ENCODE data around the gene REV3L.
"Not testable (repeated sequence)": the region's sequence is repeated elsewhere in the genome, so short reads cannot be mapped to it uniquely, and the experiment has no call there.

The REV3L gene

DNA sequence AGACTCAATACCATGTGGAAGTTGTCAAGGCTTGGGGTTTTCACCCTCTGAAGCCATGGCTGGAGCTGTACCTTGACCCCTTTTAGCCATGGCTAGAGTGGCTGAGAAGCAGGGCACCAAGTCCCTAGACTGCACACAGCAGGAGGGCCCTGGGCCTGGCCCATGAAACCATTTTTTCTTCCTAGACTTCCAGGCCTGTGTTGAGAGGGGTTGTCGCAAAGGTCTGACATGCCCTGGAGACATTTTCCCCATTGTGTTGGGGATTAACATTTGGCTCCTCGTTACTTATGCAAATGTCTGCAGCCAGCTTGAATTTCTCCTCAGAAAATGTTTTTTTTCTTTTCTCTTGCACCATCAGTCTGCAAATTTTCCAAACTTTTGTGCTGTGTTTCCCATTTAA is 199.3 kb downstream of the REV3L start:
- no peak for DNase-seq

- DNase-seq = no peak
These were observed 200.5 kb downstream of the REV3L start for GRCh38 chr6:111282515-111282914.

GRCh38 chr6:111280445-111280955 is 202.5 kb downstream of the REV3L start:
- no peak for DNase-seq

DNA sequence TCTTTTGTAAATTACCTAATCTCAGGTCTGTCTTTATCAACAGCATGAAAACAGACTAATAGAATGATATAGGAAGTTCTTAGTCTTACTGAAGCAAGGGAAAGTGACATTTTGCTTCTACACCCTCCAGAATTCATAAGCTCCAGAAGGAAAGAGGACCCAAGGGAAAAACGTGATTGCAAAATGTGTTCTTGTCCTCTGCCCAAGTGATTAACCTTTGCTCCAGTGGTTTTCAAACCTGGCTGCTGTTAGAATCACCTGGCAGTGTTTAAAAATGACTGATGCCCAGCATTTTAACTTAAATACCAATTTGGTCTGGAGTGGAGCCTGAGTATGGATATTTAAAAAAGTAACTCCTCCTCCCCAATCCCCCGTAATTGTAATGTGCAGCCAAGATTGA is 204.3 kb downstream of the REV3L start:
- no peak for DNase-seq

- DNase-seq = no peak
These were observed 205.2 kb downstream of the REV3L start for GRCh38 chr6:111277819-111278218.

- no peak for DNase-seq
These were observed 206.3 kb downstream of the REV3L start for GRCh38 chr6:111276736-111277135.

GRCh38 chr6:111276335-111276734 is 206.7 kb downstream of the REV3L start:
- no peak for DNase-seq

- DNase-seq = no peak
These were observed 208.3 kb downstream of the REV3L start for GRCh38 chr6:111274593-111275217.

DNA sequence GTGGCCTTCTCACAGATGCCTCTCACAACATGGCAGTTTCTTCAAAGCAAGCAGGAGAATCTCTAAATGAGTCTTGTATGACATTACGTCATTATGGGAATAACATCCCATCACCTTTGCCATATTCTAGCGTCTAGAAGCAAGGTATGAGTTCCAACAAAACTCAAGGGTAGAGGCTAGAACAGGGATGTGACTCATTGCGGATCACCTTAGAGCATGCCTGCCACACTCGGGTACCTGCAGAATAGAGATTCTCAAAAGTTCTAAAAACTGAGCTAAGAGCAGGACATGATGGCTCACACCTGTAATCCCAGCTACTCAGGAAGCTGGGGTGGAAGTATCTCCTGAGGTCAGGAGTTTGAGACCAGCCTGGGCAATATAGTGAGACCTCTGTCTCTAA is 212.9 kb downstream of the REV3L start:
- no peak for DNase-seq

GRCh38 chr6:111269401-111269970 is 213.5 kb downstream of the REV3L start:
- DNase-seq = no peak

DNA sequence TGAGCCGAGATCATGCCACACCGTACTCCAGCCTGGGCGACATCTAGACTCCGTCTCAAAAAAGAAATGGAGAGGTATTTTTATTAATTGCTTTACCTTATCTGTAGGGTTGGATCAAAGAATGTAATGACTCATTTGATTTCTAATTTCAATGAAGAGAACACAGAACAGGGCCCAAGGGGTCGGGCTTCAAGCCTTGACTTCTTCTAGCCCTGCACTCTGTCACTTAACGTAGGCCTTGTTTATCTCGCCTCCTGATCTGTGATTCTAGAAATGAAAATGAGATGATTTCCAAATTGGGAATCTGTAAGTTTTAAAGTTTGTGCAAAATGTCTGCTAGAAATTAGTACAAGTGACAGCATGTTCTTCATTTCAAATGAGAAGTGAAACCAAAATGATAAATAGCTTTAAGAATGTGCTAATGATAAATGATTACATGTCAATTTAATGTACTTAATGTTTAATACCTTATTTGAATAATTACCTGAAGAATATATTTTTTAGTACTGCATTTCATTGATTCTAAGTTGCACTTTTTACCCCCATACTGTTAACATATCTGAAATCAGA is 215.2 kb downstream of the REV3L start:
- DNase-seq = no peak

- DNase-seq = no peak
These were observed 216.7 kb downstream of the REV3L start for GRCh38 chr6:111266276-111266675.

DNA sequence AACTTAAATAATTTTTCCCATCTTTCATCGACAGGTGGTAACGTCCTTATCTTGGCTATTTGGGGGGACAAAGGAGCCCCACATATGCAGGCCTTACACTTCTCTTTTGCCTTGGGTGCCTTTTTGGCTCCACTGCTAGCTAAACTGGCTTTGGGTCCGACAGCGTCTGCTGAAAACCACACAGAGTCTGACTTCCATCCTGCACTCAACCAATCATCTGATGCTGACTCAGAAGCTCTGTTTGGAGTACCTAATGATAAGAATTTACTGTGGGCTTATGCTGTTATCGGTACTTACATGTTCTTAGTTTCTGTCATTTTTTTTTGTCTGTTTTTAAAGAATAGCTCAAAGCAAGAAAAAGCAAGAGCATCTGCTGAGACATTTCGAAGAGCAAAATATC is 217.2 kb downstream of the REV3L start:
- no peak for DNase-seq

GRCh38 chr6:111263837-111264236 is 219.2 kb downstream of the REV3L start:
- no peak for DNase-seq

GRCh38 chr6:111260570-111261298 is 222.3 kb downstream of the REV3L start:
- DNase-seq = no peak

- DNase-seq = peak; percentile 99
These were observed 223.8 kb downstream of the REV3L start for GRCh38 chr6:111259089-111259831.

DNA sequence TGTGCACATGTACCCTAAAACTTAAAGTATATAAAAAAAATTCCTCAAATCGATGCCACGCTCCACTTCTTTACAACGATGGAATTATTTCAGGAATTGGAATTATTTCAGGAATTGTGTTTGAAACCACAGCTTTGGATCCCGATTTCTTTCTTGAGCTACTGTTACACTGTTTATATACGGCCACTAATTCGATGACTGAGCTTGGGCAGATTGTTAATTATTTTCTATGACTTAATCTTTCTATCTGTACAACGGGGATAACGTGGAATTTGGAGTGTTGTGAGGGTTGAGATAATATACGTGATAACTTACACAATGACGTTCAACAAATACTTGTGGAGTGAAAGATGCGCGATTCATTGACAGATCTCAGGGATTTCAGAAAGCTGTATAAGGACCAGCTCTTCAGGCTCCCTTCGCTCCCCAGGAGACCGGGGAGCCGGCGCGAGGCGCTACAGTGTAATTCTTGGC is 224.4 kb downstream of the REV3L start:
- DNase-seq = no peak

DNA sequence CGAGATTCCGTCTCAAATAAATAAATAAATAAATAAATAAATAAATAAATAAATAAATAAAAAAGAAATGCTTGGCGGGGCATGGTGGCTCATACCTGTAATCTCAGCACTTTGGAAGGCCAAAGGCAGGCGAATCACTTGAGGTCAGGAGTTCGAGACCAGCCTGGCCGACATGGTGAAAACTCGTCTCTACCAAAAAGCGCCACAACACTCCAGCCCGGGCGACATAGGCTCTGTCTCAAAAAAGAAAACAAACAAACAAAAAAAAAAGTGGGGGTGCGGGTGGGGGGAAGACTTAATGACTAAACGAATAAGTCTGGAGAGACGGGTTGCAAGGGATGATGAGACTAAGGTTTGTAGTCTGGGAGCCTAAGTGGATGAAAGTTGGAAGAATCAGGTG is 225.0 kb downstream of the REV3L start:
- DNase-seq = no peak

GRCh38 chr6:111256646-111257045 is 226.4 kb downstream of the REV3L start:
- DNase-seq = no peak

GRCh38 chr6:111255838-111256237 is 227.2 kb downstream of the REV3L start:
- not testable (repeated sequence) for DNase-seq

GRCh38 chr6:111254779-111255166 is 228.2 kb downstream of the REV3L start:
- DNase-seq = no peak

DNA sequence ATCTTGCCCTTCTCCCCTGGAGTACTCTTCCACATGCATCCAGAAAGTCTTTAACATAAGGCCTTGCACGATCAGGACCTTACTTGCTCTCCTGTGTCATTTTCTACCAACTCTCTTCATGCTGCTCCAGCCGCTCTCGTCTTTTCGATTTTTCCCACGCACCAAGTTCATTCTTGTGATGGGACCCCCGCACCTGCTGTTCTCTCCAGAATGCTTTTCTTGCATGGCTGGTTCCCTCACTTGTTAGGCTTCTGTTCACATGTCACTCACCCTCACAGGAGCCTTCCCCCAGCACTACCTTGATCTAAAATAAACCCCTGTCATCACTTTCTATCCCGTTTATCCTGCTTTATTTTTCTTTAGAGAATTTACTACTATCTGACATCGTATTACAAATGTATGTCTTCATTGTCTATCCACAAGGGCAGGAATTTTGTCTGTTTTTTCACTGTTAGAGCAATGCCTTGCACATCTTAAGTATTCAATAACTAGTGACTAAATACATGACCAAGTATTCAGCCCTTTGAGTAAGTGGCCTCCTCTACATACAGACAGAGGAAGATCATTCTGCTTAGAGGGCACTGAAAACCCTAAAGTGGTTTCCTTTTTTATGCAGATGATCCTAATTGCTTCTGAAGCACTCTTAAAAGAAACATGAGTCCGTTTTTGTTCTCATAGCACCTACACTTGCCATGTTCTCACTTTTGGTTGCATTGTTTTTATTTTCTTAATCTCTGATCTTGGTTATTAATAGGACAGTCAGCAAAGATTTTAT is 228.8 kb downstream of the REV3L start:
- no peak for DNase-seq

All from stimulated activated CD4-positive, alpha-beta T cell treated with anti-CD3 and anti-CD28 coated beads, Interleukin-1b, Interleukin-23, amount 100 ng/mL, for 48 hours (primary cell).